ENCODE measurements around the gene SEC63.

GRCh38 chr6:107840636-107841274, 117.3 kb downstream of the SEC63 start:
- TF ChIP-seq CTCF (conservative IDR thresholded peaks at IDR 0.05 in 1 of 2, IDR thresholded peaks at IDR 0.05 in 1 of 2; ENCODE audit: low read depth in 1 of 2, low read length in 2 of 2): no peak
- no peak for TF ChIP-seq EZH2 (IDR thresholded peaks at IDR 0.05; ENCODE audit: low read length, missing control alignments)

Data from fibroblast of lung (primary cell).